K562 (cell line): Measurements from ENCODE around the gene CTH. TPM values are rescaled to one million over a fixed set of nuclear protein-coding genes. Genes with fewer than 3 reads are reported as not detected.

Experiments used
- ATAC-seq: fragments of 200-7000 bp; cut with Tn5 transposase; 3 replicates; pipeline ENCODE4 v1.9.1; 2020; ENCODE audit warnings: moderate library complexity
- BruUV-seq: library from RNA; stranded (reverse); fragments of 400-500 nt; replicated peaks from 2 replicates; lab custom pipeline; 2021; lab: Mats Ljungman, UMichigan
- CTCF ChIA-PET: fragments of 300-600 bp; formaldehyde crosslinking; extraction: SDS; loops from one replicate; lab custom pipeline; 2021; ENCODE audit warnings: low intra/inter-chr PET ratio; lab: Yijun Ruan, JAX
- POLR2A ChIA-PET: fragments of 300-600, 350-650 bp; sonication (Branson Sonifier 250); formaldehyde crosslinking; extraction: SDS; loops from one replicate; lab custom pipeline; 2021; ENCODE audit warnings: antibody characterized with exemption, inconsistent platforms; lab: Yijun Ruan, JAX
- DNase-seq, 4 experiments: peaks; one replicate each; pipeline versions ENCODE4 v3.0.0 to v3.0.0-alpha.2; 2011 to 2018; ENCODE audit warnings: low spot score in 3 of 4, mixed read lengths in 3 of 4; ENCODE audit errors: extremely low read depth in 1 of 4
- FAIRE-seq: peaks from 2 replicates; lab custom pipeline; 2011; peaks lifted over from hg19 to GRCh38; lab: Jason Lieb, UNC
- H2AFZ ChIP-seq: 2 replicates; pipeline ENCODE4 v1.6.0; 2011; ENCODE audit warnings: low read depth, low read length, control low read depth, inconsistent platforms
- H3K27ac ChIP-seq: fragments of 200-600 bp; 3 replicates; pipeline ENCODE4 v1.8.0; 2011; ENCODE audit warnings: low read depth, mild to moderate bottlenecking, control low read depth, inconsistent platforms, low read length, moderate library complexity, mixed read lengths; ENCODE audit errors: extremely low read depth
- H3K27me3 ChIP-seq, 2 experiments: fragments of 300-600 bp in 1 of 2; 2 replicates in 1 of 2; 3 replicates in 1 of 2; pipeline versions ENCODE4 v1.6.0 to v1.8.0; 2011; ENCODE audit warnings: inconsistent platforms in 2 of 2, low read length in 2 of 2, mild to moderate bottlenecking in 1 of 2, mixed read lengths in 1 of 2, moderate library complexity in 1 of 2; ENCODE audit not compliant: control insufficient read depth in 2 of 2, insufficient read depth in 2 of 2
- H3K36me3 ChIP-seq: fragments of 300-600 bp; 3 replicates; pipeline ENCODE4 v1.8.0; 2011; ENCODE audit warnings: mild to moderate bottlenecking, low read length, inconsistent platforms; ENCODE audit not compliant: control insufficient read depth, insufficient read depth
- H3K4me1 ChIP-seq, 2 experiments: fragments of 200-600 bp in 1 of 2; replicated peaks in 1 of 2; 2 replicates in 1 of 2; 3 replicates in 1 of 2; pipeline versions ENCODE4 v1.5.1 to v1.8.0; 2011; ENCODE audit warnings: inconsistent platforms in 2 of 2, low read length in 2 of 2, mild to moderate bottlenecking in 1 of 2, mixed read lengths in 1 of 2, moderate library complexity in 1 of 2; ENCODE audit not compliant: control insufficient read depth in 2 of 2, insufficient read depth in 2 of 2
- H3K4me2 ChIP-seq: 2 replicates; pipeline ENCODE4 v1.6.1; 2011; ENCODE audit warnings: low read length, control low read depth, inconsistent platforms, mixed read lengths; ENCODE audit not compliant: insufficient read depth
- H3K4me3 ChIP-seq: fragments of 200-600 bp; sonication (generic), shearing (Covaris generic); 2 replicates; pipeline ENCODE4 v1.5.1; 2016; ENCODE audit warnings: control low read depth, inconsistent platforms
- H3K79me2 ChIP-seq: fragments of 200-600 bp; 3 replicates; pipeline ENCODE4 v1.8.0; 2011; ENCODE audit warnings: low read length, inconsistent platforms; ENCODE audit not compliant: control insufficient read depth, insufficient read depth
- H3K9ac ChIP-seq, 2 experiments: 2 replicates each; pipeline versions ENCODE4 v1.6.0 to v1.6.1; 2011; ENCODE audit warnings: low read depth in 2 of 2, low read length in 2 of 2, control low read depth in 1 of 2, inconsistent platforms in 1 of 2, mild to moderate bottlenecking in 1 of 2, mixed read lengths in 1 of 2; ENCODE audit not compliant: insufficient read depth in 1 of 2
- H3K9me1 ChIP-seq: one replicate; pipeline ENCODE4 v1.6.0; 2011; ENCODE audit warnings: inconsistent platforms, mild to moderate bottlenecking, low read length, moderate library complexity; ENCODE audit not compliant: control insufficient read depth, insufficient read depth
- H3K9me3 ChIP-seq: replicated peaks from 2 replicates; pipeline ENCODE4 v1.5.1; 2011; ENCODE audit warnings: low read depth, low read length, inconsistent platforms; ENCODE audit not compliant: control insufficient read depth, insufficient read depth
- H4K20me1 ChIP-seq: replicated peaks from 2 replicates; pipeline ENCODE4 v1.6.1; 2011; ENCODE audit warnings: low read length, inconsistent platforms, mixed read lengths; ENCODE audit not compliant: control insufficient read depth, insufficient read depth
- DNMT1 ChIP-seq: fragments of 450-650 bp; IDR thresholded peaks from 2 replicates; pipeline ENCODE4 v1.6.1; 2016; ENCODE audit warnings: antibody characterized with exemption, mild to moderate bottlenecking
- E4F1 ChIP-seq: fragments of 250-450 bp; sonication (Bioruptor Pico); IDR thresholded peaks from 2 replicates; pipeline ENCODE4 v1.5.0; 2021; ENCODE audit warnings: mild to moderate bottlenecking, borderline replicate concordance
- ELF2 ChIP-seq: fragments of 250-450 bp; sonication (Bioruptor Pico); IDR thresholded peaks from 2 replicates; pipeline ENCODE4 v1.5.0; 2021; ENCODE audit warnings: mild to moderate bottlenecking
- ELK1 ChIP-seq: sonication (generic); formaldehyde crosslinking; IDR thresholded peaks from 2 replicates; pipeline ENCODE4 v1.8.1; 2022; ENCODE audit warnings: missing genetic modification reagents
- GMEB1 ChIP-seq: fragments of 250-450 bp; sonication (Bioruptor Pico); IDR thresholded peaks from 2 replicates; pipeline ENCODE4 v1.4.0; 2020; ENCODE audit warnings: mild to moderate bottlenecking
- MYC ChIP-seq, 2 experiments: fragments of 250-450 bp in 1 of 2; sonication (Bioruptor Pico) in 1 of 2; IDR thresholded peaks; 2 replicates each; pipeline versions ENCODE4 v1.5.1 to v1.6.1; 2012 to 2021; ENCODE audit warnings: low read depth in 2 of 2, borderline replicate concordance in 1 of 2, improper control_type of control experiment in 1 of 2, low read length in 1 of 2, mild to moderate bottlenecking in 1 of 2, moderate library complexity in 1 of 2
- POU5F1 ChIP-seq: fragments of 150-350 bp; IDR thresholded peaks from 2 replicates; pipeline ENCODE4 v1.6.1; 2014; ENCODE audit warnings: borderline replicate concordance, low read length, low read depth, mild to moderate bottlenecking; ENCODE audit not compliant: partially characterized antibody
- SNRNP70 ChIP-seq: fragments of 200-400 bp; formaldehyde crosslinking; optimal IDR thresholded peaks from 2 replicates; pipeline ENCODE3; 2017; ENCODE audit warnings: low read depth, low read length
- SRF ChIP-seq, 2 experiments: fragments of 250-450, 450-650 bp in 1 of 2; sonication (Bioruptor Pico) in 1 of 2; sonication (generic) in 1 of 2; formaldehyde crosslinking; IDR thresholded peaks; 2 replicates each; pipeline versions ENCODE4 v1.5.0 to v1.5.1; 2020 to 2022; ENCODE audit warnings: mild to moderate bottlenecking in 1 of 2, missing genetic modification reagents in 1 of 2
- USF2 ChIP-seq: sonication (generic); formaldehyde crosslinking; IDR thresholded peaks from 2 replicates; pipeline ENCODE4 v1.5.0; 2020; ENCODE audit warnings: missing genetic modification reagents
- ZFP1 ChIP-seq: fragments of 450-650 bp; formaldehyde crosslinking; IDR thresholded peaks from 2 replicates; pipeline ENCODE4 v1.4.0; 2020; ENCODE audit warnings: mild to moderate bottlenecking, mixed read lengths
- ZNF232 ChIP-seq: sonication (generic); formaldehyde crosslinking; IDR thresholded peaks from 2 replicates; pipeline ENCODE4 v1.8.0; 2022; ENCODE audit warnings: mild to moderate bottlenecking, missing genetic modification reagents
- ZNF3 ChIP-seq: fragments of 250-450 bp; sonication (Bioruptor Pico); IDR thresholded peaks from 2 replicates; pipeline ENCODE4 v1.5.0; 2021; ENCODE audit warnings: mild to moderate bottlenecking, moderate library complexity
- ZNF780A ChIP-seq: fragments of 250-450 bp; sonication (Bioruptor Pico); IDR thresholded peaks from 2 replicates; pipeline ENCODE4 v1.5.0; 2021; ENCODE audit warnings: mild to moderate bottlenecking
- WGBS: fragments of 100-300 bp; shearing (Covaris generic); methylation state at CpG from one replicate; pipeline ENCODE4 v1.1.6; 2016; ENCODE audit warnings: low coverage, mixed read lengths; ENCODE audit not compliant: insufficient coverage; ENCODE audit errors: missing lambda C conversion rate; 5-methylcytosine and 5-hydroxymethylcytosine counted together
- in situ Hi-C: fragments of 300-500 bp; cut with MboI; formaldehyde crosslinking; loops from 4 replicates; pipeline ENCODE4 v1.15.0; 2018; ENCODE audit warnings: inconsistent platforms, mixed read lengths
- intact Hi-C: fragments of 100-400 bp; cut with micrococcal nuclease; formaldehyde crosslinking; loops from 2 replicates; pipeline ENCODE4 v1.14.2; 2022
- polyA plus RNA-seq, 8 experiments: library from polyadenylated mRNA; depleted of rRNA in 4 of 8; stranded (reverse) in 5 of 8; unstranded in 3 of 8; fragments of >200 nt; fragmentation: Nextera tagmentation in 2 of 8; fragmentation: Illumina TruSeq in 1 of 8; extraction: Ambion mirVana in 2 of 8; extraction: Trizol in 1 of 8; gene quantifications; 2 replicates each; pipeline versions ENCODE4 v1.2.1 to v1.2.3, GENCODE V29; 2011 to 2014; ENCODE audit warnings: inconsistent platforms in 1 of 8, missing spikeins in 1 of 8
- total RNA-seq, 7 experiments: library from RNA; depleted of rRNA in 6 of 7; stranded (reverse); fragments of >200 nt in 6 of 7; fragmentation: Illumina TruSeq in 2 of 7; extraction: Trizol in 2 of 7; gene quantifications; 2 replicates each; pipeline versions ENCODE4 v1.2.1 to v1.2.3, GENCODE V29; 2011 to 2021; ENCODE audit warnings: low replicate concordance in 1 of 7

The CTH gene
- total and polyA plus RNA-seq, 9 of the 15 experiments (the other 6 are each of a cell fraction or from before 2014, with no cell fraction given) = 8.0 to 54.4 (median 30.9) TPM

- H3K79me2 ChIP-seq = no peaks in the 10 kb centered on the region
- in situ Hi-C loops = no loop called here
- H3K4me1 ChIP-seq = no peaks in the 10 kb centered on the region
- FAIRE-seq (no peak), DNase-seq (no peak)
- CTCF ChIA-PET = no interaction called here
- no peaks in the 10 kb centered on the region for H4K20me1 ChIP-seq
- no peak overlapping the region for H3K4me3 ChIP-seq
- no peak overlapping the region for H3K27ac ChIP-seq
- BruUV-seq = no TSS peak
- H3K9me3 ChIP-seq = no peaks in the 10 kb centered on the region
- no peak for TF ChIP-seq ZFP1 (CRISPR knock-in tag)
- TF ChIP-seq GMEB1 (CRISPR knock-in tag) = no peak
- no peak for TF ChIP-seq SNRNP70
- TF ChIP-seq ELK1 (CRISPR knock-in tag) = no peak
- no peak for TF ChIP-seq ZNF3 (CRISPR knock-in tag)
- no peak for TF ChIP-seq E4F1 (CRISPR knock-in tag)
- no peak for TF ChIP-seq MYC (IDR thresholded peaks at IDR 0.05; ENCODE audit: low read depth, low read length)
- no peak for TF ChIP-seq MYC (CRISPR knock-in tag; IDR thresholded peaks at IDR 0.05; ENCODE audit: borderline replicate concordance, low read depth)
- TF ChIP-seq DNMT1 = no peak
- TF ChIP-seq SRF (CRISPR knock-in tag; IDR thresholded peaks at IDR 0.05) = no peak
- TF ChIP-seq POU5F1 = no peak
- TF ChIP-seq ZNF780A (CRISPR knock-in tag) = no peak
- TF ChIP-seq ZNF232 (CRISPR knock-in tag) = no peak
- TF ChIP-seq USF2 = no peak
- no peak for TF ChIP-seq ELF2 (CRISPR knock-in tag)
- TF ChIP-seq, all 486 proteins: peak for 0
- no peak for ATAC-seq
- Histone ChIP-seq H3K36me3 (peaks cover 39% of the 10 kb centered on the region), H3K9ac (no peak overlapping the region), H3K4me2 (no peak overlapping the region), H2AFZ (no peak overlapping the region), H3K27me3 (no peaks in the 10 kb centered on the region), H3K9me1 (no peaks in the 10 kb centered on the region)
- POLR2A ChIA-PET = interaction anchor here (0.8 to 1.1 kb wide), 2 partner anchors 12 to 14 kb away, joined by 3 to 4 read pairs; no protein-coding TSS in a partner anchor
- WGBS = 70% methylated on average over 7 of the region's 7 CpGs
- intact Hi-C loops = no loop called here
Observed at GRCh38 chr1:70426154-70427131, 15.4 kb downstream of the CTH start.
